ENCODE results near the gene INPP5A.
"Not testable (repeated sequence)": the region's sequence is repeated elsewhere in the genome, so short reads cannot be mapped to it uniquely, and the experiment has no call there.

INPP5A gene

GRCh38 chr10:132503581-132504421 is 33.8 kb upstream of the INPP5A start:
- no peak for DNase-seq

GRCh38 chr10:132504501-132505272 is 32.9 kb upstream of the INPP5A start:
- no peak for DNase-seq

GRCh38 chr10:132505546-132505945 is 32.0 kb upstream of the INPP5A start:
- not testable (repeated sequence) for DNase-seq

GRCh38 chr10:132506711-132507408 is 30.7 kb upstream of the INPP5A start:
- no peak for DNase-seq

- no peak for DNase-seq
These were observed 30.1 kb upstream of the INPP5A start for GRCh38 chr10:132507409-132507955.

- DNase-seq = no peak
These were observed 29.6 kb upstream of the INPP5A start for GRCh38 chr10:132507956-132508490.

GRCh38 chr10:132508581-132509443 is 28.8 kb upstream of the INPP5A start:
- no peak for DNase-seq

- DNase-seq = no peak
These were observed 27.9 kb upstream of the INPP5A start for GRCh38 chr10:132509506-132510173.

GRCh38 chr10:132510174-132510611 is 27.4 kb upstream of the INPP5A start:
- DNase-seq = no peak

GRCh38 chr10:132511121-132512051 is 26.2 kb upstream of the INPP5A start:
- peak in 3 of 4 experiments; percentile 34 to 39 (median 36) for DNase-seq

- DNase-seq = no peak
These were observed 25.5 kb upstream of the INPP5A start for GRCh38 chr10:132512052-132512442.

- DNase-seq = no peak
These were observed 24.8 kb upstream of the INPP5A start for GRCh38 chr10:132512693-132513345.

- peak in 2 of 4 experiments; percentile 13 to 33 for DNase-seq
These were observed 22.6 kb upstream of the INPP5A start for GRCh38 chr10:132514821-132515520.

- peak; percentile 18 to 46 (median 36) for DNase-seq
These were observed 21.5 kb upstream of the INPP5A start for GRCh38 chr10:132515811-132516726.

- DNase-seq = peak; percentile 77 to 90 (median 88)
These were observed 20.5 kb upstream of the INPP5A start for GRCh38 chr10:132516771-132517725.

- no peak for DNase-seq
These were observed 19.6 kb upstream of the INPP5A start for GRCh38 chr10:132517951-132518521.

All from suppressor macrophage (primary cell).